Esophagus squamous epithelium (tissue), 4 donors: ENCODE measurements around the gene ASS1.

Source experiments
- CTCF ChIP-seq, 6 experiments: fragments of 450-650 bp in 4 of 6; fragments of 200-600 bp in 2 of 6; sonication (generic) in 2 of 6; IDR thresholded peaks; one replicate each; pipeline ENCODE4 v1.5.1; 2016 to 2019; ENCODE audit warnings: antibody characterized with exemption in 6 of 6, mild to moderate bottlenecking in 4 of 6, moderate library complexity in 4 of 6
- POLR2A ChIP-seq, 4 donors: fragments of 450-650 bp; IDR thresholded peaks; one replicate each; pipeline ENCODE4 v1.6.1; 2017; ENCODE audit warnings: antibody characterized with exemption in 4 of 4, mild to moderate bottlenecking in 4 of 4, moderate library complexity in 3 of 4

DNA sequence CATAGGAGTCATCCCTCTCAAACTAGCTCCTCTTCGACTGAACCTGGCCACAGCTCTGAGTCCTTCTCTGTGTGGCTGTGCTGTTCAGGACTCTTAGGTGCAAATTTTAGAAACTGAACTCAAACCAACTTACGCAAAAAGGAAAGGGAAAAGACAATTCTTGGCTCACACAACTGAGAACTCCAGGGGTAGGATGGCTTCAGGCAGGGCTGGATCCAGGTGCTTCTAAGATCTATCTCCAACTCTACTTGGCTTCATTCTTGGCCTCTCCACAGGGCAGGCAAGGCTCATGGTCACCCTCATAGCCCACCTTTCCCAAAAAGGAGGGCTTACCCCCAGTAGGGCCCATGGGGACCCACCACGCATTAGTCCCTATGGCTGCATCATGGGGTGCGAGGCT lies 8.1 kb downstream of the ASS1 start:
- TF ChIP-seq CTCF (IDR thresholded peaks at IDR 0.05) (no peak), POLR2A (IDR thresholded peaks at IDR 0.05) (no peak)
